AG09319 (cell line): ENCODE measurements around the gene RABL3.

ENCODE experiments used
- DNase-seq: peaks from one replicate; pipeline ENCODE4 v3.0.0-alpha.2; 2010; ENCODE audit warnings: low read depth; ENCODE audit errors: extremely low read depth
- CTCF ChIP-seq: IDR thresholded peaks from 2 replicates; pipeline ENCODE4 v1.5.1; 2011; ENCODE audit warnings: low read depth, mild to moderate bottlenecking, inconsistent platforms, low read length, moderate library complexity

RABL3 gene

GRCh38 chr3:120772081-120772480 lies 29.8 kb upstream of the RABL3 start:
- no peak for DNase-seq
- no peak for TF ChIP-seq CTCF

DNA sequence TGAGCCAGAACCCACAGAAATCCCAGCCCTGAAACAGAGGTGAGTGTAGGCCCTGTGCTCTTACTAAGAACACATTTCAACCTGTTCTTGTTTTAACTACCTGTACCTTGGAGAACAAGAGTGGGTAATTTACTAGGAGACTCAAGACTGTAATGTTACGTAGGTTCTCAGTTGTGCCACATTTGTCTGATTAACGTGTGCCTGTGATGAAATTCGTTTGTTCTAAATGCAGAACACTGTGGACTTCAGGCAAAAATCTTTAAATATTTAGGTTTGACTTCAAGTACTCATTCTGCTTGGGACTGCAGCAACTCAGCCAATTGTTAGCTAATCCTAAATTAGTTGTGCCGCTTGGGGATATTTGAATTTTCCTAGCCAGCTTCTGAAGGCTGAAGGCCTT lies 28.6 kb upstream of the RABL3 start:
- DNase-seq: no peak

DNA sequence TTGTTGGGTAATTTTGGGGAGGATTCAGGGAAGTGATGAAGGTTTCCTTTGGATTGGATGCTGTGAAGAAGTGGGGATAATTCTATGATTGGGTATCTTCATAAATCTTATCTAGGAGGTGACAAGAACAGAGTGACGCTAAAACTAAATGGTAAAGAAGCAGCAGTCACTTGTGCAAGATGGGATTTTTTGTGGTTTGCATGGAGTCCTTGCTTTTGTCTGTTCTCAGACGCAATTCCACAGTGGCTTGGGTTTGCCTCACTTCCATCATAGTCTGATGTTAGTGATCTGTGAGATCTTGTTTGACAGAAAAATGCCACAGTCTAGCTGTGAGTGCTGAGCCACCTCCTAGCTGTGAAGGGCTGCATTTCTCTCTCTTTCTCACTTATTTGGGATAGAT lies 27.1 kb upstream of the RABL3 start:
- no peak for DNase-seq
- TF ChIP-seq CTCF: no peak

More for the DNA sequence above, 28.6 kb upstream of the RABL3 start:
- TF ChIP-seq CTCF: no peak

DNA sequence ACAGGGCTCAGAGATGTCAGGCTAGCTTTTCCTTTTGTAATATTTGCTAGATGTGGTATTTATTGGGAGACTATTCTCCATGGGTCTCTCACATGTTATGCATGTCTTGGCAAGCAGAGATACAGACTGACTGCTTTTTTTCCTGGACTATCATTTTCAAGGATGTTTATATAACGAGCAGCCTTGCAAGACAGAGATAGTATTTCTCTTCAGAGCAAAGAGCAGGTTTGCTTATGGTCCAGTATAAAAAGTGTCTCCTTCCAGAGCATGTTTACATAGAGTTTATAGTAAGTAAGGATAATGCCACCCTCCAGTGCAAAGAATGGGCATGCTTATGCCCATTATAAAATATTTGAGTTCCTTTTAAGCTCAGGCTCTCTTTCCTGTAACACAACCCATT lies 24.8 kb upstream of the RABL3 start:
- DNase-seq: peak; percentile 52
- no peak for TF ChIP-seq CTCF

GRCh38 chr3:120766576-120766975 lies 24.3 kb upstream of the RABL3 start:
- TF ChIP-seq CTCF: no peak
- no peak for DNase-seq

GRCh38 chr3:120765830-120766493 lies 23.6 kb upstream of the RABL3 start:
- TF ChIP-seq CTCF: no peak
- DNase-seq: no peak

- DNase-seq: no peak
- no peak for TF ChIP-seq CTCF
Observed at GRCh38 chr3:120764206-120764605, 21.9 kb upstream of the RABL3 start.
